Peyer's patch (tissue), 4 donors: ENCODE results near the gene ANKMY1.

Experiments
- CTCF ChIP-seq, 6 experiments: fragments of 450-650 bp in 4 of 6; fragments of 200-600 bp in 2 of 6; sonication (generic) in 1 of 6; IDR thresholded peaks; one replicate each; pipeline ENCODE4 v1.5.1; 2017 to 2019; ENCODE audit warnings: antibody characterized with exemption in 6 of 6, mild to moderate bottlenecking in 3 of 6, moderate library complexity in 1 of 6
- POLR2A ChIP-seq, 2 donors: fragments of 450-650 bp; IDR thresholded peaks; one replicate each; pipeline ENCODE4 v1.5.1; 2017; ENCODE audit warnings: antibody characterized with exemption in 2 of 2, mild to moderate bottlenecking in 2 of 2, moderate library complexity in 2 of 2

DNA sequence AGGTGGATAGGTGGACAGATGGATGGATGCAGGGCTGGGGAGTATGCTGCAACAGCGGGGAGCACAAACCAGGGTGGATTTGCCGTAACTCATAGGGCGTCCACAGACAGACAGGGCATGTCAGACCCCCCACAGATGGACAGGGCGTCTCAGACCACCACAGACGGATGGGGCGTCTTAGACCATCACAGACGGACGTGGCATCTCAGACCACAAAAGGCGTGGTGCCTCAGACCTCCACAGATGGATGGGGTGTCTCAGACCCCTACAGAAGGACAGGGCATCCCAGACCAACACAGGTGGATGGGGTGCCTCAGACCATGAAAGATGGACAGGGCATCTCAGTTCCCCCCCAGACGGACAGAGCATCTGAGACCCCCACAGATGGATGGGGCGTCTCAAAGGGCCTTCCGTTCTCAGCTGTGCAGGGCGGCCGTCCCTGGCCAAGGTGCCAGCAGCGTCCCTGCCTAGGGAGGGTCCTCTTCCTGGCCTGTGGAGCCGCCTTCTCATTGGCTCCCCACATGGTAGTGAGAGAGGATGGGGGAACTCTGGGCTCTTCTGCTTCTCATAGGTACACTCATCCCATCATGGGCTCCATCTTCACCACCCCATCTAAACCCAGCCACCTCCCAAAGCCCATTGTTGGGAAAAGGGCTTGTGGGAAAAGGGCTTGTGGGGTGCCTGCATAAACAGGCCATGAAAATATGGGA is 2.1 kb downstream of the ANKMY1 start:
- TF ChIP-seq CTCF (IDR thresholded peaks at IDR 0.05) (no peak), POLR2A (IDR thresholded peaks at IDR 0.05) (no peak)
